Activated T-cell treated with anti-CD3 and anti-CD28 coated beads for 4 hours (primary cell): ENCODE results near the gene NT5C3B.

Experiments
- DNase-seq: peaks from one replicate; pipeline ENCODE4 v3.0.0-alpha.2; 2020

Gene NT5C3B

DNA sequence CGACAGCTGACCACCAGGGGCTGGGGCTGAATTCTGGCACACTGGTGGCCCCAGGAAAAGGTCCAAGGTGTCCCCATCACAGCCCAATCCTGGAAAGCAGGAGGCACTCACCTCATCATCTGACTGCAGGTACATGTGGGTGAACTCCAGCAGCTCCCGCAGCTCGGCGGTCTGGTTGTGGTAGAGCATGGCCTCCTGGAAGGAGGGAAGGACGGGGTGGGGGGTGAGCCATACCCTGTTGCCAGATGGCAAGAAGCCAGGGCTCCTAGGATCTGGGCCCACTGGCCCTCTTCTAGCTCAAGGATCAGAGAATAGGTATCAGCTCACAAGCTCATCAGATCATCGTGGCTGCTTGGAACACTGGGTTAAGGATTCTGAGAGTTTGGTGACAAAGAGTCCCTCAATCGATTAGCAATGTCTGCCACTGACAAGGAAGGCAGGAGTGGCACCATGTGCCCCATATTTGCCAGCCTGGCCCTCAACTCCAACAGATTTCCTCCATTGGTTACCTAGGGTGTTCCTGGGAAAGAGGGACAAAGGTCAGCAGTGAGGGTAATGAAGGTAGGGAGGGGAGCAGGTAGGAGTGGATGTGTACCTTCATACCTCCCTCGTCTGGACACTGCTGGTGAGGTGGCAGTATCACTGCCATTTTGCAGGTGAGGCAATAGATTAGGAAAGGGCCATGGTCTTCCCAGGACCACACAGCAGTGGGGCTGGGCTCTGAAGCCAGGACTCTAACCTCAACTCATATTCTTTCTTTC lies 29.2 kb downstream of the NT5C3B start:
- DNase-seq: no peak

- DNase-seq: no peak
Measured at GRCh38 chr17:41803049-41804020, 32.7 kb downstream of the NT5C3B start.

- DNase-seq: peak; percentile 65
Measured at GRCh38 chr17:41801374-41802271, 34.4 kb downstream of the NT5C3B start.

GRCh38 chr17:41800601-41801373 lies 35.2 kb downstream of the NT5C3B start:
- no peak for DNase-seq

DNA sequence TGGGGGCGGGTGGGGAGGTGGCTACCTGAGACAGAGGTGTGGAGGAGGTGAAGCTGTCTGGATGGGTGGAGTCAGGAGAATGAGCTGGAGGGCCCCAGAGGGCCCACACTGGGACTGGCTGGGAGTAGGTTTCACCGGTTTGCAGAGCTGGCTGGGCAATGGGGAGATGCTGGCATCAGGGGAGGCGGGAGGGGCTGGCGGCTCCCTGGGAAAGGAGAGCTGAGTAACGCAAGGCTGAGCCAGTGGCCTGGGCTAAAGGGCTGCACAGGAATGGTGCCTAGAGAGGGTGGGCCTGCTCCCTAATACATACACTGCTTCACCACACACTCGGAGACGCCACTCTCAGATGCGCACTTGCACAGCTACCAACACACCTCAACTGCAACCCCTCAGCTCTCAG lies 36.7 kb downstream of the NT5C3B start:
- DNase-seq: no peak

- no peak for DNase-seq
Measured at GRCh38 chr17:41797377-41797776, 38.7 kb downstream of the NT5C3B start.

GRCh38 chr17:41796121-41796895 lies 39.7 kb downstream of the NT5C3B start:
- DNase-seq: no peak

DNA sequence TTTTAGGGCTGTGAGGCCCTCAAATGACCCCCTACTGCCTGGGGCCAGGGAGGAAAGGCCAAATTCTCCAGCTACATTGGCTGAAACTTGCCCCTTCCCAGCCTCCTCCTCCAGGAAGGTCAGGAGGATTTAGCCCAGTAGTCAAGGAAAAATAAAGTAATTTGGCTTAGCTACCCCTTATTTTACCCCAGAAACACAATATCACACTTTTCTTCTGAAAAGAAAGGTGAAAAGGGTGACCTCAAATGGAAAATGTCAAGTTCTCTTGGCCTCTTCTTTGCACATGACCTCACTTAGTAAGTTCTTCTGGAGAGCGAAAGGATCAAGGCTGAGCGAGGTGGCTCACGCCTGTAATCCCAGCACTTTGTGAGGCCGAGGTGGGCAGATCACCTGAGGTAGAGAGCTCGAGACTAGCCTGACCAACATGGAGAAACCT lies 41.5 kb downstream of the NT5C3B start:
- DNase-seq: no peak

GRCh38 chr17:41793784-41794539 lies 42.1 kb downstream of the NT5C3B start:
- no peak for DNase-seq

DNA sequence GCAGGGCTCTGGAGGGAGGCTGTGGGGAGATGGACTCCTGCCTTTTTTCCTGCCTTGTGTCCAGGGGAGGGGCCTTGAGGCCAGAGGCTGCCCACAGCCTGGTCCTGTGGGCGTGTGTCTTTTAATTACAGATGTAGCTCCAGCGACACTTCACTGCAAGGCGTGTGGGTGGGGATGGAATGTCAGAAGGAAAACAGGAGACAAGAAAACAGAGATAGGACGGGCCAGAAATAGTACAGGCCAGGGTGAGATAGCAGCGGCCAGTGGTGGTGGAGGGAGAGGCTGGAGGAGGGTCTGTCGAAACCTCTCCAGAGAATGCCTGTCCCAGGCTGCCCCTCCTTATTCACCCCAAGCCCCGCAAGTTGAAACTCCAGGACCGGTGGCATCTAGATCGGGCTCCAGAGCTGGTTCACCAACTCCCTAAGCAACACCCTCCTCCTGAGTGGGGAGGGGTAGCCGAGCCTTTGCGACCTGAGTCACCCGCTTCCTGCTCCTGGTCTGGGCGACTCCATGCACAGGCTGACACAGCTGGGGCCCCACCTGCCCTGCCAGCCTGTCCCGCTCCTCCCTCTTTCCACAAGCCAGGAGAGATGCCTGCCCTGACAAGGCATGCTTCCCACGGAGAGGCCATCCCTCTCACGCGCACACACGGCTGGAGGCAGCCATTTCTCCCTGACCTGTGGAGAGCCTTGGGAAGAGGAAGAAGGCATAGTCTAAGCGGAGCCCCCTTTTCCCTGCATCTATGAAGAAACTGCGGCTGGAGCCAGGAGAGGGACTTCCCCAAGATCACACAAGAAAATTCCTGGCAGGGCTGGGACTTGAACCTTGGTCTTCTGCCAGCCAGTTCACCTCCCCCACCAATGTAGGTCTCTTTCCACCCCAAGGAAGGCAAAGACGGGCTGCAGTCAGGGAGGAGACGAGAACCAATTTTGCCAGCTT lies 42.9 kb downstream of the NT5C3B start:
- DNase-seq: no peak

- no peak for DNase-seq
Measured at GRCh38 chr17:41787021-41787418, 49.0 kb downstream of the NT5C3B start.

GRCh38 chr17:41786227-41787020 lies 49.6 kb downstream of the NT5C3B start, which contains the start of gene JUP:
Gene JUP (minus strand): TSS chr17:41786711. CDS start chr17:41771854, 14,857 bp downstream.
- DNase-seq: peak; percentile 80

DNA sequence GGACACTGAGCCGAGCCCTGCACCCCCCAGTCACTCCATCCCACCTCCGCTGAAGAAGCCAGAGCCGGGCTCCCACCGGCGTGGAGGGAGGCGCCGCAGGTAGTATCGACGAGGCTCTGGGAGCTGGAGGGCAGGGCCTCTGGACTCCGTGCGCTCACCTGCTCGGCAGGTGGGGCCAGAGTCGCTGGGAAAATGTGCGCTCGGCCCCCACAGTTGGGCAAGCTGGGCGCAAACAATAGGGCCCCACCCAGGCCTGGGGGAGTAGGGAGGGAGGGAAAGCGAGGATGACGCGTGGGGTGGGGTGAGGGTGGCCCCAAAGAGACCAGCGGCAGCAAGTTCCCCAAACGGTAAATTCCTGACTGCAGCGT lies 50.2 kb downstream of the NT5C3B start:
- DNase-seq: no peak

DNA sequence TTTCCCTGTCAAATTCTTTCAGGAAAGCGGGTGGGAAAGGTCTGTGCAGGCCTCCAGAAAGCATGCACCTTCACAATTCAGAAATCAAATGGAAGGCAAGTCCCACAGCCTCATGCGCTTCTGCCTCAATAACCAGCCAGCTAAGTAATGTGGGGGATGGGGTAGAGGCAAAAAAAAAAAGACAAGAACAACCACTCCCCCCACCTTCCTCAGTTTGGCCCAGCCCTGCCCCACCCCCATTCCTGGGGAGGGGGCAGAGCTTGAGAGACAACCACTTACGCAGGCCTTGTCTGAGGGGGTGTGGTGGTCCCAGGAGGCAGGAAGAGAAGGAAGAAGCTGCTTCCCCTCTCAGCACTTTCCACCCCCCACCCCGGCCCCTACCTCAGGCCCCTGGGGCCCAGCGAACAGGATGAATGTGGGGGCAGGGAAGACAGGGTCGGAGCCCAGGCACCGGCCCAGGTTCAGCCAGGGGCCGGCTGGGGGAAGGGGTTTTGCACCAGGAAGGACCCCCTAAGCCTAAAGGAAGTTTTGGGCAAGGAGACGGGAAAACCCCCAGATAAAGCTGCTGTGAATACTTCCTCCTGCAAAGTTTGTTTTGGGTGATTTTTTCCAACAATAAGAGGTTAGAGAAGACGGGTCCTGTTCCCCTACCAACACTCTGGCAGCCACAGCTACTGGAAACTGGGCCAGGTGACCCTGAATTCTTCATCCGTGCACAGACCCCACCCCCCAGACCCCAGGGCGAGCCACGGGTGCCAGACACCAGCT lies 50.8 kb downstream of the NT5C3B start:
- no peak for DNase-seq

GRCh38 chr17:41784207-41784744 lies 51.8 kb downstream of the NT5C3B start:
- no peak for DNase-seq

DNA sequence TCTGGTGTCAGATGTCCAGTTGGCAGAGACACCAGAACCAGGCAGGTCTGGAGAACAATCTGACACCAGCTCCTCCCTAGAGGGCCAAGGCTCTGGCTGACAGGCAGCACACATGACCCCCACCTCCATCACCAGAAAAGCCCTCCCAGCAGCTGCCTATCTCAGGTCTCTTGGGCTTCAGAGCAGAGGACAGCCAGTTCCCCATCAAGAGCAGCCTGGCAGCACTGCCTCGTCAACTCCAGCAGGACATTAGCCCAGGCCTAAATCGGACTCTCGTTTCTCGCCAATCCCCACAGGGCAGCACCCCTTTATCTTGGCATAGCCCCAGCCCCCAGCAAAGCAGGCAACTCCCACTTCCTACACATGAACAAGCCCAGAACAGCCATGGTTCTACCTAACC lies 53.9 kb downstream of the NT5C3B start:
- no peak for DNase-seq
